Neural crest cell (in vitro differentiated cells): Measurements from ENCODE around the gene STK26. TPM values are rescaled to one million over a fixed set of nuclear protein-coding genes. Genes with fewer than 3 reads are reported as not detected.

ENCODE experiments used
- DNase-seq: peaks from one replicate; pipeline ENCODE4 v3.0.0; 2021; ENCODE audit warnings: low read depth, mixed read lengths, low spot score
- H3K27ac Mint-ChIP-seq: one replicate; pipeline ENCODE4 v1.8.0; 2021; ENCODE audit warnings: mild to moderate bottlenecking, mixed read lengths; ENCODE audit not compliant: unreplicated experiment
- H3K27me3 Mint-ChIP-seq: 2 replicates; pipeline ENCODE4 v1.8.0; 2021; ENCODE audit warnings: low read depth, mild to moderate bottlenecking, mixed read lengths
- H3K36me3 Mint-ChIP-seq: 2 replicates; pipeline ENCODE4 v1.8.0; 2021; ENCODE audit warnings: low read depth, mild to moderate bottlenecking, mixed read lengths
- H3K4me1 Mint-ChIP-seq: 2 replicates; pipeline ENCODE4 v1.8.0; 2021; ENCODE audit warnings: mixed read lengths
- H3K4me3 Mint-ChIP-seq: one replicate; pipeline ENCODE4 v1.8.0; 2021; ENCODE audit warnings: mild to moderate bottlenecking, mixed read lengths
- H3K9me3 Mint-ChIP-seq: 2 replicates; pipeline ENCODE4 v1.8.0; 2021; ENCODE audit warnings: mixed read lengths
- CTCF ChIP-seq: fragments of 200-600 bp; sonication (generic); conservative IDR thresholded peaks from 2 replicates; pipeline ENCODE4 v1.5.0; 2021; ENCODE audit warnings: antibody characterized with exemption, mild to moderate bottlenecking
- total RNA-seq: library from RNA; stranded (reverse); gene quantifications from 2 replicates; pipeline ENCODE4 v1.2.1, GENCODE V29; 2021

Gene STK26
- total RNA-seq, 1 donor from 2014 or later = 65.0 TPM

GRCh38 chrX:132025041-132025440, 1.9 kb downstream of the STK26 start:
- H3K27me3 Mint-ChIP-seq = peaks cover 2% of the 10 kb centered on the region
- H3K36me3 Mint-ChIP-seq = peaks cover 12% of the 10 kb centered on the region
- peak overlapping the region; percentile 98 for H3K4me3 Mint-ChIP-seq
- peaks cover 49% of the 10 kb centered on the region for H3K4me1 Mint-ChIP-seq
- peak overlapping the region; percentile 96 for H3K27ac Mint-ChIP-seq
- no peaks in the 10 kb centered on the region for H3K9me3 Mint-ChIP-seq
- DNase-seq = peak; percentile 8
- TF ChIP-seq CTCF = no peak

- Mint-ChIP-seq H3K27me3 (no peaks in the 10 kb centered on the region), H3K36me3 (peaks cover 15% of the 10 kb centered on the region), H3K9me3 (no peaks in the 10 kb centered on the region), H3K27ac (no peak overlapping the region), H3K4me3 (no peak overlapping the region), H3K4me1 (peaks cover 55% of the 10 kb centered on the region)
- DNase-seq = no peak
- TF ChIP-seq CTCF = no peak
Observed at GRCh38 chrX:132030264-132030663, 7.2 kb downstream of the STK26 start.

- H3K4me3 Mint-ChIP-seq = no peak overlapping the region
- H3K27ac Mint-ChIP-seq = peak overlapping the region; percentile 53
- H3K36me3 Mint-ChIP-seq = peaks cover 15% of the 10 kb centered on the region
- no peaks in the 10 kb centered on the region for H3K9me3 Mint-ChIP-seq
- H3K27me3 Mint-ChIP-seq = no peaks in the 10 kb centered on the region
- DNase-seq = no peak
- H3K4me1 Mint-ChIP-seq = peaks cover 51% of the 10 kb centered on the region
- TF ChIP-seq CTCF = no peak
Observed at GRCh38 chrX:132031867-132032266, 8.8 kb downstream of the STK26 start.

GRCh38 chrX:132033166-132033565, 10.1 kb downstream of the STK26 start:
- H3K27me3 Mint-ChIP-seq = no peaks in the 10 kb centered on the region
- no peak overlapping the region for H3K27ac Mint-ChIP-seq
- no peak for DNase-seq
- peaks cover 9% of the 10 kb centered on the region for H3K36me3 Mint-ChIP-seq
- TF ChIP-seq CTCF = no peak
- H3K9me3 Mint-ChIP-seq = no peaks in the 10 kb centered on the region
- H3K4me1 Mint-ChIP-seq = peaks cover 54% of the 10 kb centered on the region
- H3K4me3 Mint-ChIP-seq = no peak overlapping the region

GRCh38 chrX:132034648-132035047, 11.5 kb downstream of the STK26 start:
- no peak for TF ChIP-seq CTCF

More at GRCh38 chrX:132034648-132035047, 11.5 kb downstream of the STK26 start:
- H3K4me3 Mint-ChIP-seq = no peak overlapping the region
- no peaks in the 10 kb centered on the region for H3K9me3 Mint-ChIP-seq
- H3K4me1 Mint-ChIP-seq = peaks cover 52% of the 10 kb centered on the region
- no peak overlapping the region for H3K27ac Mint-ChIP-seq
- DNase-seq = no peak
- peaks cover 3% of the 10 kb centered on the region for H3K36me3 Mint-ChIP-seq
- H3K27me3 Mint-ChIP-seq = no peaks in the 10 kb centered on the region
